Loucy (cell line): ENCODE results near the gene NKPD1.

Source experiments
- CTCF ChIP-seq: fragments of 200-600 bp; sonication (generic); conservative IDR thresholded peaks from 2 replicates; pipeline ENCODE4 v1.5.1; 2014; ENCODE audit warnings: mild to moderate bottlenecking, antibody characterized with exemption, low read length
- EZH2phosphoT487 ChIP-seq: fragments of 200-600 bp; IDR thresholded peaks from 2 replicates; pipeline ENCODE4 v1.6.1; 2018; ENCODE audit warnings: antibody characterized with exemption, mild to moderate bottlenecking, moderate library complexity, borderline replicate concordance

GRCh38 chr19:45195764-45196163, 35.0 kb upstream of the NKPD1 start:
- TF ChIP-seq CTCF (no peak), EZH2phosphoT487 (no peak)
